MM.1S (cell line): Measurements from ENCODE around the gene RNASE11.

ENCODE experiments used
- EZH2 ChIP-seq: fragments of 300-600 bp; sonication (generic); optimal IDR thresholded peaks from 2 replicates; pipeline ENCODE3; 2017; ENCODE audit warnings: low read depth, mild to moderate bottlenecking, antibody characterized with exemption, low read length, mixed read lengths
- TF ChIP-seq, protein P1 (sequence below): fragments of 300-600 bp; sonication (generic); IDR thresholded peaks from 2 replicates; pipeline ENCODE4 v1.5.1; 2016; ENCODE audit warnings: antibody characterized with exemption, low read length, mixed read lengths

- TF ChIP-seq EZH2, result no peak
- TF ChIP-seq, protein P1, sequence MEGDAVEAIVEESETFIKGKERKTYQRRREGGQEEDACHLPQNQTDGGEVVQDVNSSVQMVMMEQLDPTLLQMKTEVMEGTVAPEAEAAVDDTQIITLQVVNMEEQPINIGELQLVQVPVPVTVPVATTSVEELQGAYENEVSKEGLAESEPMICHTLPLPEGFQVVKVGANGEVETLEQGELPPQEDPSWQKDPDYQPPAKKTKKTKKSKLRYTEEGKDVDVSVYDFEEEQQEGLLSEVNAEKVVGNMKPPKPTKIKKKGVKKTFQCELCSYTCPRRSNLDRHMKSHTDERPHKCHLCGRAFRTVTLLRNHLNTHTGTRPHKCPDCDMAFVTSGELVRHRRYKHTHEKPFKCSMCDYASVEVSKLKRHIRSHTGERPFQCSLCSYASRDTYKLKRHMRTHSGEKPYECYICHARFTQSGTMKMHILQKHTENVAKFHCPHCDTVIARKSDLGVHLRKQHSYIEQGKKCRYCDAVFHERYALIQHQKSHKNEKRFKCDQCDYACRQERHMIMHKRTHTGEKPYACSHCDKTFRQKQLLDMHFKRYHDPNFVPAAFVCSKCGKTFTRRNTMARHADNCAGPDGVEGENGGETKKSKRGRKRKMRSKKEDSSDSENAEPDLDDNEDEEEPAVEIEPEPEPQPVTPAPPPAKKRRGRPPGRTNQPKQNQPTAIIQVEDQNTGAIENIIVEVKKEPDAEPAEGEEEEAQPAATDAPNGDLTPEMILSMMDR, result no peak
Observed at GRCh38 chr14:20606902-20607242, 19.1 kb upstream of the RNASE11 start.
